GM18505 (cell line): Measurements from ENCODE around the gene ALDH2.
"Not testable (repeated sequence)": the region's sequence is repeated elsewhere in the genome, so short reads cannot be mapped to it uniquely, and the experiment has no call there.

Source experiments
- ATAC-seq: cut with Tn5 transposase; IDR thresholded peaks from one replicate; pipeline ENCODE4 v1.9.1; 2021; ENCODE audit not compliant: unreplicated experiment
- POLR2A ChIP-seq: IDR thresholded peaks from 4 replicates; pipeline ENCODE4 v1.6.1; 2011; ENCODE audit warnings: borderline replicate concordance; ENCODE audit not compliant: insufficient read depth, insufficient read length; ENCODE audit errors: extremely low read depth

The ALDH2 gene

DNA sequence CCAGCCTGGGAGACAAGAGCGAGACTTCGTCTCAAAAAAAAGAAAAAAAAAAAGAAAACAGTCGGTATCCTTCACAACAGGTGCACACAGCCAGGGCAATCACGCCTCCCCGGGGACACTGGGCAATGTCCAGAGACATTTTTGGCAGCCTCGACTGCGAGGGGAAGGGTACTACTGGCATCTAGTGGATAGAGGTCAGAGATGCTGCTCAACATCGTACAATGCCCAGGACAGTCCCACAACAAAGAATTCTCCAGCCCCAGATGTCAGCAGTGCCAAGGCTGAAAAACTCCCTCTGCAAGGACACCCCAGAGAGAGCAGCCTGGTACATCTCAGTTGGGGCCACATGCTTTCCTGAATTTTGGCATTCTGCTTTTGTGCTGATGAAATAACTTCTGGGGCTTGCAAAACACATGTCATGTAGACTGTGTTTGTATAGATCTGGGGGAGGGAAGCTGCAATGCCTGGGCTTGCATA is 21.5 kb downstream of the ALDH2 start:
- ATAC-seq, result no peak
- no peak for TF ChIP-seq POLR2A

DNA sequence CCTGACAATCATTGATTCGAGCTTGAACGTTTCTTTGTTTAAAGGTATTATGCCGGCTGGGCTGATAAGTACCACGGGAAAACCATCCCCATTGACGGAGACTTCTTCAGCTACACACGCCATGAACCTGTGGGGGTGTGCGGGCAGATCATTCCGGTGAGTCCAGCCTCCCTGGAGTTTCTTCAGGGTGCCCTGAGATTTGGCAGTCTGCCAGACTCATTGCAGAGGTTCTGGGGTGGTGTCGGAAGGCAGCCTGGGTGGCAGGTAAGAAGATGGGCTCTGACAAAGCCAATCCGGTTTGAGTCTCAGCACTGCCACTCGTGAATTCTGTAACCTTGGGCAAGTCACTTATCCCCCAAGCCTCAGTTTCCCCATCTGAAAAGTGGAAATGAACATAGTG is 23.0 kb downstream of the ALDH2 start:
- no peak for TF ChIP-seq POLR2A
- no peak for ATAC-seq

DNA sequence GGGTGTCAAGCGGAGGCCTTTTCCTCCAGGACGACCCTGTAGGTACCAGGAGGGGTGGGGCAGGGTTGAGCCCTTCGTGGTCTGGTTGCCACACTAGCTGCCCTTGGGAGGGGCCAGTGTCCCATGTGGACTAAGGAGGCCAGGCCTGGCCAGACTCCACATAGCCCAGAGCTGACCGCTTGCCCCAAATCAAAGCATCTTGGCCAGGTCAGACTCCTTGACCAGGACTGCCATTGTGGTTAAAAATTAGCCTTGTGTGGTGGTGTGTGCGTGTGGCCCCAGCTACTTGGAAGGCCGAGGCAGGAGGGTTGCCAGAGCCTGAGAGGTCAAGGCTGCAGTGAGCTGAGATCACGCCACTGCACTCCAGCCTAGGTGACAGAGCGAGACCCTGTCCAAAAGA is 24.8 kb downstream of the ALDH2 start:
- no peak for TF ChIP-seq POLR2A
- ATAC-seq, result no peak

DNA sequence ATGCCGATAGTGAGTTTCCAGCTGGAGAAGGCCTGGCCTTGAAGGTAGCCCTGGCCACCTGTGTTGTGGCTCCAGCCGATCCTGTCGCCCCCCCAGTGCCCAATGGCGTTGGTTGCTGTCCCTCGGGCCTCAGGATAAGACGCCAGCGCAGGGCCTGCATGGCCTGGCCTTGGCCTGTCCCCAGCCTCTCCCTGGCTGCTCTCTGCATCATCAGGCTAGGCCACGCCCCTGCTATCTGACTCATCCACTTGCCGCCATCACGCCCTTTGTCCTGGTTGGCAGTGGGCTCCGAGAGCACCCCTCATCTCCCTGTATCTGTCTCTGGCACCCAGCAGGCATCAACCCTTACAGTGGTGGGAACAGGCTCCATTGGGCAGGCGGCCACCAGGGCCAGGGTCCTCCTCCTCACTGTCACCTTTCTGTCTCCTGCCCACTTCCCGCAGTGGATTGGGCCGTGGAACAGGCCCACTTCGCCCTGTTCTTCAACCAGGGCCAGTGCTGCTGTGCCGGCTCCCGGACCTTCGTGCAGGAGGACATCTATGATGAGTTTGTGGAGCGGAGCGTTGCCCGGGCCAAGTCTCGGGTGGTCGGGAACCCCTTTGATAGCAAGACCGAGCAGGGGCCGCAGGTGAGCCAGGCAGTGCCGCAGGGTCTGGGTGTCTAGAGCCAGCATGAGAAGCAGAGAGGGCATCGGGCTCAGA is 25.6 kb downstream of the ALDH2 start:
- TF ChIP-seq POLR2A, result no peak

DNA sequence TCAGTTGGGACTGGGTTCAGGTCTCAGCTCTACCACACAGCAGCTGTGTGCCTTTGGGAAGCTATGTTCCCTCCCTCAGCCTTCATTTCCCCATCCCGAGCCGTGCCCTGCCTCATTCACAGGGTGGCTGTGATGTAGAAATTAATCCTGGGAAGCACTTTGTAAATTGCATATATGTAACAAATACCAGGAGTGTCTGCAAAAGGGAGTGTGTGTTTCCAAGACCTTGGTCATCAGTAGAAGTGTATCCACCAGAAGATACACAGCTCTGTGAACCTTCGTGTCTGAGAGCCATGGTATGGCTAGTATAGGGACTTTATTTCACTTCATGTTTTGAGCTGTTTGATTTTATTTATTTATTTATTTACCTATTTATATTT is 26.1 kb downstream of the ALDH2 start:
- no peak for ATAC-seq
- no peak for TF ChIP-seq POLR2A

More for the DNA sequence above, 25.6 kb downstream of the ALDH2 start:
- ATAC-seq, result no peak

DNA sequence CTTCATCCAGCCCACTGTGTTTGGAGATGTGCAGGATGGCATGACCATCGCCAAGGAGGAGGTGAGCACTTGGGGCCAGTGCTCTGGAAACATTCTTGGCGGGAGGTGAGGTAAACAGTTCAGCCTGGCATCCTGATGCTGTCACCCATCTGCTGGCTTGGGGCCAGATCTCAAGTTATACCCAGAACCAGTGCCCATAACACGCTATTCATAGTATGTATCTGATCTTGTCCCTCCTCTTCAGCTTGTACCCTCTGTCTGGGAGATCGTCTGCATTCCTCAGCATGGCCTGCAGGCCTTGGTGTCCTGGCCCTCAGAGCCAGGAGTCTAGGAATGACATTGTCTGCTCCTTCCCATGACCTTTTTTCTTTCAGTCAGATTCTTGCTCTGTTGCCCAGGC is 31.4 kb downstream of the ALDH2 start:
- TF ChIP-seq POLR2A, result no peak
- no peak for ATAC-seq

DNA sequence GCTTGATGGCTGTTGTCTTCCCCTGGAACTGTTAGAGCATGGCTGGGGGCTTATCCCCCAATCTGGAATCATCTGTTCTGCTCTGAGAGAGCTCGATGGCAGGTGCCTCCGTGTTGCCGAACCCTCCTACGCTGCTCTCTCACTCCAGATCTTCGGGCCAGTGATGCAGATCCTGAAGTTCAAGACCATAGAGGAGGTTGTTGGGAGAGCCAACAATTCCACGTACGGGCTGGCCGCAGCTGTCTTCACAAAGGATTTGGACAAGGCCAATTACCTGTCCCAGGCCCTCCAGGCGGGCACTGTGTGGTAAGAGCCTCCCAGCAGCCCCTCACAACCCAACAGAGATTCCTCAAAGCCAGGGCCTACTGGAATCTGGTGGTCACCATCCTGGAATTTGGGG is 33.0 kb downstream of the ALDH2 start:
- no peak for ATAC-seq
- TF ChIP-seq POLR2A, result no peak

DNA sequence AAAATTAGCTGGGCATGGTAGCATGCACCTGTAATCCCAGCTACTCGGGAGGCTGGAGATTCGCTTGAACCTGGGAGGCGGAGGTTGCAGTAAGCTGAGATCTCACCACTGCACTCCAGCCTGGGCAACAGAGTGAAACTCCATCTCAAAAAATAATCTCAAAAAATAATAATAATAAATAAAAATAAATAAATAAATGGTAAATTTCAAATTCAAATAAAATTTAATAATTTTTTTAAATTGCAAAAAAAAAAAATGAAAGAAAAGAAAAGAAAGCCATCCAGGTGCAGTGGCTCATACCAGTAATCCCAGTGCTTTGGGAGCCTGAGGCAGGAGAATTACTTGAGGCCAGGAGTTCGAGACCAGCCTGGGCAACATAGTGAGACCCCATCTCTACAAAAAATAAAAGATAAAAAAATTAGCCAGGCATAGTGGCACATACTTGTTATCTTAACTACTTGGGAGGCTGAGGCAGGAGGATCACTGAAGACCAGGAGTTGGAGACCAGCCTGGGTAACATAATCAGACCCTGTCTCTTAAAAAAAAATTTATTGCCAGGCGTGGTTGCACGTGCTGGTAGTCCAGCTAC is 36.4 kb downstream of the ALDH2 start:
- no peak for TF ChIP-seq POLR2A
- ATAC-seq, result no peak

DNA sequence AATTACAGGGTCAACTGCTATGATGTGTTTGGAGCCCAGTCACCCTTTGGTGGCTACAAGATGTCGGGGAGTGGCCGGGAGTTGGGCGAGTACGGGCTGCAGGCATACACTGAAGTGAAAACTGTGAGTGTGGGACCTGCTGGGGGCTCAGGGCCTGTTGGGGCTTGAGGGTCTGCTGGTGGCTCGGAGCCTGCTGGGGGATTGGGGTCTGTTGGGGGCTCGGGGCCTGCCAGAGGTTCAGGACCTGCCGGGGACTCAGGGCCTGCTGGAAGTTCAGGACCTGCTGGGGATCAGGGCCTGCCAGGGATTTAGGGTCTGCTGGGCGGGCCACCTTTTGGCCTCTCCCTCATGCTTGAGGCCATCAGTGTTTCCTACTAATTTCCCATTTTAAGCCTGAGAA is 37.1 kb downstream of the ALDH2 start:
- ATAC-seq, result no peak
- TF ChIP-seq POLR2A, result no peak

DNA sequence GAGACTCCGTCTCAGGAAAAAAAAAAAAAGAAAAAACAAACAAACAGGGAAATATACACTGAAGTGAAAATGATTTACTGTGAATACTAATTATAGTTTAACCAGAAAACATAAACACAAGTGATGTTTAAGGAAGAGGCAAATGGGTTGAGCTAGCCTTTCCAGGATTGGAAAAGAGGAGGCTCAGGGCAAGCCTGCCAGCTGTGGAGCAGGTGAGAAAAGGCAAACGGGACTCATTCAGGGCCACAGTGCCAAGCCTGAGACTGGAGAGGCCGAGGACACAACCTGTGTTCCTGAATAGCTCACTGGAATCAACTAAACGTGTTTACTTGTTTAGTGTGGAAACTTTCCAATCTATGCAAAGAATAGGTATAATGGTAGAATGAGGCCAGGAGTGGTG is 39.6 kb downstream of the ALDH2 start:
- no peak for ATAC-seq

DNA sequence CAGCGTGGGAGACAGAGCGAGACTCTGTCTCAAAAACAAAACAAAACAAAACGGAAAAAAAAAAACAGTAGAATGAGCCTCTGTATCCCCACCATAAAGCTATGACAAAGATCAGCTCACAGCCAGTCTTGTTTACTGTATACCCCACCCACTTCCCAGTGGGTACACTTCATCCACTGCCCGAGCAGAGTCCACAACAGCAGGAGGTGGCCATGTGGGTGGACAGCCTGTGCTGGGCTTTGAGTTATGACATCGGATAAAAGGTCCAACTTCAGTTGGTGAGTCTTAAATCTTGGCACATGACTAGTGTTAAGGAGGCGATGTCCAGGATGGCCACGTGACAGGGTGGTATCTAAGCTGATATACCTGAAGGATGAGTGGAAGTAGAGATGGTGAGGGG is 40.5 kb downstream of the ALDH2 start:
- ATAC-seq, result no peak
- no peak for TF ChIP-seq POLR2A

More for the DNA sequence above, 39.6 kb downstream of the ALDH2 start:
- TF ChIP-seq POLR2A, result no peak

DNA sequence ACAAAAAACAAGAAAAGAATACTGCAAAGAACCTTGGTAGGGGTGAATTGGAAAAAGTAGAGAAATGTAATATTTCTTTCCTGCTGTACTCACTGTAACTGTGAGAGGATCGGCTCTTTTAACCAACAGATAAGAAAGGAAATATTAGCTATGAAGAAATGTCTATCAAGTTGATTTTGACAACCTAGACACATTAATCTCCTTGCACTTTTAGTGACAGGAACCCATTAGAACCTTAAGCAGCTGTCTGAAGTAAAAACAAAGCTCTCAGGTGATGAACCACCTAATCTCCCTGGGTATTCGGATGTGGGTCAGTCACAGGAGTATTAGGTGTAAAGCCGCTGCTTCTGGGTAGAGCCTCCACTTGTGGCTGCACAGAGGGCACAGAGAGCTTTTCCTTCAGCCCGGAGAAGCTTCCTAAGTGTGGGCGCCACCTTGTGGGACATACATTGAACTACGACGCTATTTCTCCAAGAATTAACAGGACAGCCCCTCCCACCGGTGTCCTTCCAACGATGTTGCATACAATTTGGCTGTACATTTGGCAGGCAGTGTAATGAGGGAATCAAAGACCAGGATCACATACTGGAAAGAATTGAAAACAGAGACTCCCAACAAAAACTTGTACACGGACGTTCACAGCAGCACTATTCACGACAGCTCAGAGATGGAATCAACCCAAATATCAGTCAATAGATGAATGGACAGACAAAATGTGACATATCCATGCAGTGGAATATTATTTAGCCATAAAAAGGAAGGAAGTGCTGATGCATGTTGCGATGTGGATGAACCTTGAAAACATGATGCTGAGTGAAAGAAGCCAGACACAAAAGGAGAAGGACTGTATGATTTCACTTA is 46.4 kb downstream of the ALDH2 start:
- no peak for TF ChIP-seq POLR2A
- ATAC-seq, result no peak

DNA sequence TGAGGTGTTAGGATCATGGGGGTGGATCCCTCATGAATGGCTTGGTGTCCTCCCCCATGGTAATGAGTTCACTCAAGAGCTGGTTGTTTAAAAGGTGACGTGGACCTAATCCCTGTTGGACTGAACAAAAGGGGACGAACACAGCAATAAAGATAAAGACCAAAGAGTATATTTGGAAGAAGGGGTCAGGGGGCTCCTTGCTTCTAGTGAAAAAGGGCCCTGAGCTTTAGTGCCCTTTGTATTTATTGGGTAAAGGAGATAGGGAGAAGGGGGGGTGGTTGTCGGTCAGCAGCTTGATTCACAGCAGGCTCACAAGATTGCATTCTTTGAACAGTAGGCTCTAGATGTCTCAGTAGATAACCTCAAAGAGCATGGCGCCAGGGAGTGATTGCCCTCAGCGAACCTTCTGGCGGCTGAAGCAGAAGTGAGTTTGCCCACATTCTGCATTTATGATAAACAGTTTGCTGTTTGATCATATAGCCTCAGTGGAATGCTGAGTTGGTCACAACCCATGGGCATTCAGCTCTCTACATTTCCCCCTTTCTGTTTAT is 49.4 kb downstream of the ALDH2 start:
- TF ChIP-seq POLR2A, result no peak
- ATAC-seq, result no peak

DNA sequence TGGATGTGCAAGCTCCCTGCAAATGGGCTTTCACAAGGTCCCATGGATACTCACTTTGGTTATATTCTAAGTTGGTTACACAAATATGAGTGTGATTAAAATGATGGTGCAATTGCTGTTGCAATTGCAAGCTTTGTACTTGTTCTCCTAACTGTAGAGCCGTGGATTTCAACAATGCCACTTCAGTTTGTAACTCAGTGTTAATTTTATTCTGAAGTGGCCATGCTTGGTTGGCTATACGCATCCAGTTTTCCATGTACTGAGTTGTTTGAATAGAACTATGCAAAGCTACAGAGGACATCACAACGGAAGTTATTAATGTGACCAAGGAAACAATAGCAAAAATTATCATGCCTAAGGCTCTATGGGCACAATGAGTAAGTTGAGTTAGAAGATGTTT is 50.2 kb downstream of the ALDH2 start:
- not testable (repeated sequence) for ATAC-seq
